HS-5 (cell line): ENCODE data around the gene SLC20A1.

Source experiments
- DNase-seq: peaks from one replicate; pipeline ENCODE4 v3.0.0-alpha.2; 2012; ENCODE audit warnings: low read depth

Gene SLC20A1

DNA sequence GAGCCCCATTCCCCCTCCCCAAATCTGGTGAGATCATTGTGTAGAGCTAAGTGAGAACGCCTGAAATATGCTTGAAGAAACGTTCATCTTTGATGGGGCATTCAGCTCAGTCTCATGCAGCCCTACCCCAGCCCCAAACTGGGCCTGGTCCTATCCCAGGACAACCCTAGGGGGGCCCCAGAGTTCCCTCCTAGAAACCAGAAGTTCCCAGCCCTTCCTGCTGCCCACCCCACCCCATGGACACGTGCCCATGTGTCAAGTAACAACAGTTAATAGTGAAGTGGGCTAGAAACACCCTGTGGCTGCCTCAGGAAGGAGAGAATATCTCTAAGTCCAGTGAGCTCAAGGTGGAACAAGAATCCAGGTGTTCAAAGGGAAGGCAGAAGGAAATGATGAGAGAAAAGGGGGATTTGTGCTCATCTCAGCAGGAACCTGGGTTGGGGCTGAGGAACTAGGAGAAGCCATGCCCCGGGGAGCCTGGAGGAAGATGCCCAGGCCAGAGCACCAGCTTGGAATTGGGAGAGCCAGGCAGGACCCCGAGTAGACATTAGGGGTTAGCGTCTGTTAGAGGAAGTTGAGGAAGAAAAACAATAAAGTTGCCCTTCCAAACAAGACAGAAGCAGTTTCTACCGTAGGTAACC, 20.1 kb upstream of the SLC20A1 start:
- no peak for DNase-seq

- peak; percentile 76 for DNase-seq
Measured at GRCh38 chr2:112626604-112627059, 19.1 kb upstream of the SLC20A1 start.

- DNase-seq = peak; percentile 96
Measured at GRCh38 chr2:112627060-112628040, 18.4 kb upstream of the SLC20A1 start.

- no peak for DNase-seq
Measured at GRCh38 chr2:112629224-112629623, 16.5 kb upstream of the SLC20A1 start.

DNA sequence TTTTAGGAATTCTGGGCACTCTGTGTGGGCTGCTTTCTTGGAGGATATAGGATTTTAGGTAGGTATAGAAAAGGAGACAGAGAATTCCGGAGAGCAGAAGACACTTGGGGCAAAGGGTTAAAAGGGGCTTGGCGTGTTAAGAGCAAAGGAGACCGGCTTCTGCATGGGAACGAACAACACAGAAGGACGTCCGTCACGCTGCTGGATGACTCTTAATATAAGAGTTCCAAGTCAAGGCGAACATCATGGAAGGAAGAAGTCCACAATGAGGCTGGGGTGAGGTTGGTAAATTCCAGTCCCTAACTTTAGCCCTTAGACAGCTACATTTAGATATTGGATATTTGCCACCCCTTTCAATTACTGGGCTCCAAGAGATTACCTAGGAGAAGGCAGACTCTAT, 15.9 kb upstream of the SLC20A1 start:
- DNase-seq = no peak

- no peak for DNase-seq
Measured at GRCh38 chr2:112630268-112630667, 15.5 kb upstream of the SLC20A1 start.

GRCh38 chr2:112633708-112634107, 12.0 kb upstream of the SLC20A1 start:
- DNase-seq = no peak

- DNase-seq = no peak
Measured at GRCh38 chr2:112634153-112634873, 11.4 kb upstream of the SLC20A1 start.

GRCh38 chr2:112634874-112635157, 10.9 kb upstream of the SLC20A1 start:
- no peak for DNase-seq

DNA sequence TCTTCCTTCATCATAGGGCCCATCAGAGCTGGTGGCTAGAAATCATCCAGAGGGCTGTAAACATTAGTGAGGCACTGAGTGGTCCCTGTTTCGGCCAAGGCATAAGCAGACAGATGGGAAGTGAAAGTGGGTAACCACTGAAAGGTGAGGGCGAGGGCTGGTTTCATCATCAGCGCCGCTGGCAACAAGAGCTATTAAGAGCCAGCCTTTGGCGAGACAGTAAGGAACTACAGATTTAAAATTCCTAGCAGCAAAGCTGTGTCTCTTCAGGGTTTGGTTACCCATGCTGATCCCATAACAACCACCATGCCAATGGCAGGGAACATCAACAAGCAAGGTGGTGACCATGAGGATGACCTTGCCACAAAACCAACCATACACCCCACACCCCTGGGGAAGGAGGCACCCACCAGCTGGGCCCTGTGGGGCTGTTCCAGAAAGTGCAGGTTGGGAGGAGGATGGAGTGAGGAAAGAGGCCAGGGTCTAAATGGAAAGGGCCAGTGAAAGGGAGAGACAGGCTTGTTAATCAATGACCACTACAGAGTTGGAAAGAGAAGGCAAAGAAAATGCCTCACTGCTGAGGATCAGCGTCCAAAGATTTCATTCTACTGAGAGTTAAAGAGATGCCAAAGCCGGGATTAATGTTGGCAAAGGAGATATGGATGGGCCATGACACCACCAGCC, 9.0 kb upstream of the SLC20A1 start:
- no peak for DNase-seq

- no peak for DNase-seq
Measured at GRCh38 chr2:112637289-112637660, 8.5 kb upstream of the SLC20A1 start.

GRCh38 chr2:112639936-112640335, 5.8 kb upstream of the SLC20A1 start:
- no peak for DNase-seq

DNA sequence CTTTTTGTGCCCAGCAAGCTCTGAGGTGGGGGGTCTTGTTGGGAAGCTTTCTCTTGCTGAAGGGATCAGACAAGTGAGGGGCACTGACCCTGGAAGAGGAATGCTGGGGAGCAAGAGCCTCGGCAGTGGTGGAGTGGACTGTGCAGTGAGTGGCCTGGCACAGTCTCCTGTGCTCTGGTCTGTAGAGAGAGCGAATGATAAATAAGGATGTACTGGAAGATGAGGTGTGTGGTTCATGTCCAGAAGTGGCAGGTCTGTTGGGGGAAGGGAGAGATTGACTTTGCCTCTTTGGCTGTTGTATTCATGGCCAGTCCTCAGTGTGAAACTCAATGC, 5.3 kb upstream of the SLC20A1 start:
- DNase-seq = no peak

DNA sequence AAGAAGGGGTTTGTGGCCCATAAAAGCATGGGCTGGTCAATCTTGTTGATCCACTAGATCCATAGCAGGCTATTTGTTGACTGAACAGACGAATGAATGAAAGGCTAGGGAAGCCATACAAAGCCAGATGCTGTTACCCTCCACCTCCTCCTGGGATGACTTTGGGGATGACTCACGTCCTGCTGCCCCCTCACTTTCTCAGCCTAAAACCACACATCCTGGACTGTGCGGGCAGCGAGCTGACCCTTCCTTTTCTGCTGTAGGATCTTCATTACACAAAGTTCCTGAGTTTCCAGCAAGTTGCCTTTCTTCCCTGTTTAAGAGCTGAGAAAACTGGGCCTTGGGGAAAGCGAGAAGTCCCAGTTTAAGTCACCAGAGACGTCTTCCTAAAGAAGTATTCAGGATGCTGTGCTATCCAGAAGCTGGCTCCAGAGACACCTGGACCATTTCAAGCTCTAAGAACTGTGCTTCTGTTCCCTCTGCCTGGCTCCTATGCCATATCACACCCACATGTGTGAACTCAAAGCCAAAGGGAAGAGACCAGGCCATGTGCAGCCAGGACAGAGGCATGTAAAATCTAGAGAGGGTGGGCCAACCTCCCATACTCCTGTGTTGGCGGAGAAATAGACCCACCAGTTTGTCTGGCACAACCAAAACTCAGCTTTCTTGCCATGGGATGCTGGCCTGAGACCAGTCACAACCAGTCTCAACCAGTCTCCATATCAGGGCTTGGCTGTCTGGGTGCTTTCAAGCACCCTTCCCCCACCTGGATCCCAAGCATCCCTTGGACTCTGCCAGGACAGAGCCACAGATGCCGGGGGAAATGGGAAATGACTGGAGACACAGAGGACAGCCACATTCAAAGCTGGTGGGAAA, 4.7 kb upstream of the SLC20A1 start:
- peak; percentile 84 for DNase-seq

DNA sequence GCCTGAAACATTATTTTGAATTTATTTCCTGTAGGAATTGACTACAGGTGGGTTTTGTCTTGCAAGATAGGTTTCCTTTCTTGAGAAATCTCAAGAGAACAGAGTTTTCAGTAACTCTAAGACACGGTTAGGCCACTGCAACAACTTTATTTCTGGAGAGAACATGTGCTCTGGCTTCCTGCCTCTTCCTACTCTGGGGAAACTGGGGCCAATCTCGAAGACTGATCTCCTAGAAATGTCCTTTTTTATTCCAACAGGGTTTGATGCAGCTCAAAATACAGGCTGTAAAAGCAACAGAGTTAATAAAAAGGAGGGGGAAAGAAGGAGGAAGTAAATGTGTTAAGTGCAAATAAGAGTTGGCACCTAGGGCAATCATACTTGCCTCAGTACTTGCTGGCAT, 4.0 kb upstream of the SLC20A1 start:
- no peak for DNase-seq

- DNase-seq = no peak
Measured at GRCh38 chr2:112642561-112642960, 3.2 kb upstream of the SLC20A1 start.

- DNase-seq = no peak
Measured at GRCh38 chr2:112642966-112643365, 2.8 kb upstream of the SLC20A1 start.

GRCh38 chr2:112643488-112643887, 2.3 kb upstream of the SLC20A1 start:
- DNase-seq = no peak

GRCh38 chr2:112644155-112644932, 1.4 kb upstream of the SLC20A1 start:
- DNase-seq = no peak

- DNase-seq = no peak
Measured at GRCh38 chr2:112644933-112645309, 818 bp upstream of the SLC20A1 start.
